ENCODE measurements around the gene IL22RA1. TPM values are rescaled to one million over a fixed set of nuclear protein-coding genes. Genes with fewer than 3 reads are reported as not detected.

Gene IL22RA1
- total RNA-seq, 1 donor from 2014 or later, result 0.83 TPM

DNA sequence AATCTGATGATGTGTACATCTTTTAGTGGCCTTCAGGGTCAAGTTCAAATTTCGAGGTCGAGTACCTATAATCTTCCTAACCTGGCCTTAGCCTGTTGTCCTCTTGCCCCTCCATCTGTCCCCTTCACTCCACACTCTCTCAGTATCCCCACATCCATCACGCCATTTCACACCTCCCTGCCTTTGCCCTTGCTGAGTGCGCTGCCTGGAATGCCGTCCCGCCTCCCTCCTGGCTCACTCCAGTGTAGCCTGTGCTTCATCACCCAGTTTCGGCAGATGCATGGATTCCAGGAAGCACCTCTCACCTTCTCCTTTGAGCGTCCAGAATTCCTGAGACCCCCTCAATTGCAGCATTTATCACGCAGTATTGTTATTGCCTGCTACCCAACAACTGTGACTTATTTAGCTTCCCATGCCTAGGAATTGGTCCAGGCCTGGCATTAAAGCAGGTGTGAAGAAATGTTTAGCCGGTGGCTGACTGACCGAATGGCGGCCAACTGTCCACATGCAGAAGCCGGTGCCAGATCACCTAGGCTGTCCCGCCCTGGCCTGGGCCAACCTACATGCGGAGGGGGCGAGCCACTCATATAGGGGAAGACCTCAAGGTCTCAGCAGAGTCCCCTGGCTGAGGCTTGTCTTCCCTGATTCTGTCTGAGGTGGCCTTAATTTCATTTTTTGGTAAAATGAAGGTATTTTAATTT, 65.5 kb downstream of the IL22RA1 start:
- Histone ChIP-seq H3K9me3 (no peaks in the 10 kb centered on the region), H3K27me3 (ENCODE audit: low read depth) (no peaks in the 10 kb centered on the region), H3K36me3 (no peaks in the 10 kb centered on the region), H3K4me3 (no peak overlapping the region), H3K4me1 (no peaks in the 10 kb centered on the region), H3K27ac (no peak overlapping the region)
- ATAC-seq (no peak), DNase-seq (no peak)
- intact Hi-C loops (cut with DNase I), result no loop called here
- TF ChIP-seq, protein P1, sequence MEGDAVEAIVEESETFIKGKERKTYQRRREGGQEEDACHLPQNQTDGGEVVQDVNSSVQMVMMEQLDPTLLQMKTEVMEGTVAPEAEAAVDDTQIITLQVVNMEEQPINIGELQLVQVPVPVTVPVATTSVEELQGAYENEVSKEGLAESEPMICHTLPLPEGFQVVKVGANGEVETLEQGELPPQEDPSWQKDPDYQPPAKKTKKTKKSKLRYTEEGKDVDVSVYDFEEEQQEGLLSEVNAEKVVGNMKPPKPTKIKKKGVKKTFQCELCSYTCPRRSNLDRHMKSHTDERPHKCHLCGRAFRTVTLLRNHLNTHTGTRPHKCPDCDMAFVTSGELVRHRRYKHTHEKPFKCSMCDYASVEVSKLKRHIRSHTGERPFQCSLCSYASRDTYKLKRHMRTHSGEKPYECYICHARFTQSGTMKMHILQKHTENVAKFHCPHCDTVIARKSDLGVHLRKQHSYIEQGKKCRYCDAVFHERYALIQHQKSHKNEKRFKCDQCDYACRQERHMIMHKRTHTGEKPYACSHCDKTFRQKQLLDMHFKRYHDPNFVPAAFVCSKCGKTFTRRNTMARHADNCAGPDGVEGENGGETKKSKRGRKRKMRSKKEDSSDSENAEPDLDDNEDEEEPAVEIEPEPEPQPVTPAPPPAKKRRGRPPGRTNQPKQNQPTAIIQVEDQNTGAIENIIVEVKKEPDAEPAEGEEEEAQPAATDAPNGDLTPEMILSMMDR (IDR thresholded peaks at IDR 0.05), result no peak

DNA sequence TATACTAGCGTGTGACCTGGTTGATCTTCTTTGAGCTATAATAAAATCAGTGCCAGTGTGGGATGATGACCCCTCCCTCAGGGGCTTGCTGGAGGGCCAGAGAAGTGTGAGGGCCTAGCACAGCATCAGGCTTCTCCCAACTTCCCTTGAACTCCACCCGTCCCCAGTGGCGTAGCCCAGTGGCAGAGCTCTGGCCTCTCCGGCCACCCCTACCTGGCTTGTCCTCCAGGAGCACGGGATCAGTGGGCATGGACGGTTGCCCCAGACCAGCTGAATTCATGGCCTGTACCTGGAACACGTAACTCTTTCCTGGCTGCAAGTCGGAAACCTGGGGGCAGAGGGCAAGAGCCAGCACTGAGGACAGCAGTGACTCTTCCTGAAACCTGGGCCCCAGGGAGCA, 67.0 kb downstream of the IL22RA1 start:
- intact Hi-C loops (cut with DNase I), result no loop called here
- ATAC-seq (no peak), DNase-seq (peak; percentile 30)
- Histone ChIP-seq H3K4me3 (no peak overlapping the region), H3K27me3 (ENCODE audit: low read depth) (no peaks in the 10 kb centered on the region), H3K4me1 (peaks cover 2% of the 10 kb centered on the region), H3K36me3 (no peaks in the 10 kb centered on the region), H3K27ac (no peak overlapping the region), H3K9me3 (no peaks in the 10 kb centered on the region)
- TF ChIP-seq, protein P1 (IDR thresholded peaks at IDR 0.05), result no peak

DNA sequence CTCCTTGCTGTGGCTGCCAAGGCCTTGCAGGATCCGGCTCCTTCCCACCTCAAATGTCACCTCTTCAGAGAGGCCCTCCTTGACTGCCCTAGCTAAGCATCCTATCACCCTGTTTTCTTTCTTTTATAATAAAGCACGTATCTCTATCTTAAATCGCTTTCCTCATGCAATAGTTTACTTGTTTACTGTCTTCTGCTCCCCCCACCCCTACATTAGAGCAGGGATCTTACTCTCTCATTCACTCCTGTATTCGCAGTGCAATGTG, 67.4 kb downstream of the IL22RA1 start:
- intact Hi-C loops (cut with DNase I), result no loop called here
- Histone ChIP-seq H3K36me3 (no peaks in the 10 kb centered on the region), H3K27me3 (ENCODE audit: low read depth) (no peaks in the 10 kb centered on the region), H3K9me3 (no peaks in the 10 kb centered on the region), H3K4me3 (no peak overlapping the region), H3K4me1 (peaks cover 5% of the 10 kb centered on the region), H3K27ac (no peak overlapping the region)
- TF ChIP-seq, protein P1 (IDR thresholded peaks at IDR 0.05), result no peak
- ATAC-seq, result no peak
- no peak for DNase-seq

DNA sequence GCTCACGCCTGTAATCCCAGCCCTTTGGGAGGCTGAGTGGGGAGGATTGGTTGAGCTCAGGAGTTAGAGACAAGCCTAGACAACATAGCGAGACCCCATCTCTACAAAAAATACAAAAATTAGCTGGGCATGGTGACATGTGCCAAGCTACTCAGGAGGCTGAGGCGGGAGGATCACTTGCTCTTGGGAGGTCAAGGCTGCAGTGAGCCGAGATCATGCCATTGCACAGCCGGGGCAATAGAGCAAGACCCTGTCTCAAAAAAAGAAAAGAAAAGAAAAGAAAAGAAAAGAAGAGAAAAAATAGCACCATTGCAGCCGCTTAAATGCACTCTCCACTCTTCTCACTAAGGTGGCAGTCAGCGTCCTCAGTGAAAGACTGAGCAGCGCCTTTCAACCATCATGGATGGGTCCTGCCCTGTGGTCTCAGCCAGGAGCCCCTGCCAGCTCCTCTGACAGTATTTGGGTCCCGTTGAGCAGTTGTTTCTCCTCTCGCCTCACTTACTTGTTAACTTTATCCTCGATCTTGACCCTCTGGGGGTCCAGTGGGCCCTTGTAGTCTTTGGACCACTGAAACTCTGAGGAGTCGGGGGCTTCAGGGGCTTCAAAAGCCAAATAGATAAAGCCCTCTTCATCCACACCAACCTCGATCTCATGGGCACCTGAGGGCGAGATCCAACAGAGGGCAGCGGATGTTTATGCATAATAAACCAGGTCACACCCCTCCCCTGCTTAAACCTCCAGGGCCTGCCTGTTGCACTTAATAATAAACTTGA, 67.9 kb downstream of the IL22RA1 start:
- intact Hi-C loops (cut with DNase I), result no loop called here
- Histone ChIP-seq H3K4me1 (peaks cover 5% of the 10 kb centered on the region), H3K4me3 (no peak overlapping the region), H3K9me3 (no peaks in the 10 kb centered on the region), H3K27me3 (ENCODE audit: low read depth) (no peaks in the 10 kb centered on the region), H3K27ac (no peak overlapping the region), H3K36me3 (no peaks in the 10 kb centered on the region)
- peak; percentile 16 for DNase-seq
- TF ChIP-seq, protein P1 (IDR thresholded peaks at IDR 0.05), result no peak
- ATAC-seq, result no peak

DNA sequence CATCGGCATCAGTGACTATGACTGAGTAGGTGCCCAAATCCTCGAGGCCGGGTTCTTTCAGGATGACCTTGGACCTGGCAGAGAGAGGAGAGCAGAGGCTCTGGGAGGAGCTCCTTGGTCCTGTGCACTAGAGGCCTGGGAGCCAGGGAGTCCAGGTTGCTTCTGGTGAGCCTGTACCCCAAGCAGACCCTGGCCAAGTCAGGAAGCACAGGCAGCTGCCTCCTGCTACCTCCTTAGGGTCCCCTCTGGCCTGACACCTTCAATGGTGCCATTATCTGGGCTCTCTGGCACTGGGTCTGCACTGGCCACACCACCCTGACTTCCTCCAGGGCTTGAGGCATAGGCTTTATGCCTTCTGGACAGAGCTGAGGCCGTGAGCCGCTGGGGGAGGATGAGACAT, 68.7 kb downstream of the IL22RA1 start:
- Histone ChIP-seq H3K4me1 (peaks cover 5% of the 10 kb centered on the region), H3K4me3 (no peak overlapping the region), H3K36me3 (no peaks in the 10 kb centered on the region), H3K9me3 (no peaks in the 10 kb centered on the region), H3K27me3 (ENCODE audit: low read depth) (no peaks in the 10 kb centered on the region), H3K27ac (no peak overlapping the region)
- ATAC-seq (no peak), DNase-seq (peak; percentile 18)
- TF ChIP-seq, protein P1 (IDR thresholded peaks at IDR 0.05), result no peak
- intact Hi-C loops (cut with DNase I), result no loop called here

All from lower lobe of right lung (tissue), 2 donors.